ENCODE results near the gene SLC1A2. TPM values are rescaled to one million over a fixed set of nuclear protein-coding genes. Genes with fewer than 3 reads are reported as not detected.

Gene SLC1A2
- total and polyA plus RNA-seq, 2 donors (not counting 3 experiments of a cell fraction or from before 2014, with no cell fraction given): not detected

DNA sequence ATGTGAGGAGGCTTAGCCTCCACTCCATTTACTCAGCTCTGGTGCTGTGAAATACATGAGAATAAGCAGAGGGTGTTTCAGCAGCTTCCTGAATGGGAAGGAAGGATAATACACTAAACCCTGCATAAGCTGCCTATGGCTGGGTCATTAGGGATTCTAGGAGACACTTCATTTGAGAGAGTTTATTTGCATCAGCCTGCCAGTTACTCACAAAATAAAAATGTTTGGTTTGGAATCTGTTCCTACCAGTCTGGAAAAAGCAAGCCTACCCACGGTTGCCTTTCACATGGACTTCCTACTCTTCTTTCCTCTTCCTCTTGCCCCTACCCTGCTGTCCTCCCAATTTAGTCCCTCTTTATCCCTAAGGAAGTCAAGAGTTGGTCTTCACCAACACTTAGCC lies 20.5 kb downstream of the SLC1A2 start:
- Histone ChIP-seq H3K9ac (replicated peaks; ENCODE audit: extremely low read depth, insufficient read depth, low read length) (no peak overlapping the region), H3K27ac (ENCODE audit: insufficient read depth, low read depth, low read length) (no peak overlapping the region), H3K4me2 (ENCODE audit: insufficient read depth, low read length) (no peak overlapping the region), H3K9me1 (replicated peaks; ENCODE audit: control insufficient read depth, extremely low read depth, insufficient read depth, low read length) (no peaks in the 10 kb centered on the region), H4K20me1 (replicated peaks; ENCODE audit: control insufficient read depth, extremely low read depth, insufficient read depth, low read length) (no peaks in the 10 kb centered on the region), H3K27me3 (ENCODE audit: control insufficient read depth in 2 of 2, insufficient read depth in 2 of 2, low read length in 2 of 2) (peaks cover 0 to 13% of the 10 kb centered on the region in 2 experiments), H3K36me3 (ENCODE audit: control insufficient read depth in 2 of 2, extremely low read depth in 1 of 2, insufficient read depth in 2 of 2, low read length in 2 of 2) (no peaks in the 10 kb centered on the region), H3K79me2 (ENCODE audit: control insufficient read depth, insufficient read depth, low read length) (no peaks in the 10 kb centered on the region), H3K4me1 (ENCODE audit: control insufficient read depth, extremely low read depth, insufficient read depth, low read length) (no peaks in the 10 kb centered on the region), H3K9me3 (replicated peaks; ENCODE audit: control insufficient read depth, insufficient read depth, low read length) (no peaks in the 10 kb centered on the region), H3K4me3 (replicated peaks in 1 of 3; ENCODE audit: insufficient read depth in 1 of 3, low read depth in 1 of 3, low read length in 3 of 3) (no peak overlapping the region), H2AFZ (ENCODE audit: low read depth, low read length) (no peak overlapping the region)
- TF ChIP-seq JUN (IDR thresholded peaks at IDR 0.05; ENCODE audit: borderline replicate concordance, insufficient read depth, insufficient read length, low read depth): no peak
- TF ChIP-seq, protein P1, sequence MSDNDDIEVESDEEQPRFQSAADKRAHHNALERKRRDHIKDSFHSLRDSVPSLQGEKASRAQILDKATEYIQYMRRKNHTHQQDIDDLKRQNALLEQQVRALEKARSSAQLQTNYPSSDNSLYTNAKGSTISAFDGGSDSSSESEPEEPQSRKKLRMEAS (IDR thresholded peaks at IDR 0.05; ENCODE audit: insufficient read depth, insufficient read length): no peak
- no peak for TF ChIP-seq POLR2AphosphoS5 (IDR thresholded peaks at IDR 0.05; ENCODE audit: insufficient read depth, low read depth, low read length)
- TF ChIP-seq FOS (IDR thresholded peaks at IDR 0.05; ENCODE audit: borderline replicate concordance, insufficient read depth, low read length): no peak
- TF ChIP-seq MYC (IDR thresholded peaks at IDR 0.05; ENCODE audit: low read depth, low read length): no peak
- TF ChIP-seq EZH2 (IDR thresholded peaks at IDR 0.05; ENCODE audit: borderline replicate concordance, low read depth, low read length, severe bottlenecking): no peak
- intact Hi-C loops (cut with micrococcal nuclease): no loop called here
- dilution Hi-C loops (cut with MboI; ENCODE audit: extremely low pct_ligation_motif_present, low sequenced_read_pairs): no loop called here
- DNase-seq (ENCODE audit: low read depth, low spot score) (no peak), FAIRE-seq (no peak)
- POLR2A ChIA-PET: no interaction called here
- CTCF ChIA-PET: no interaction called here
- BruUV-seq (replicated peaks): no TSS peak

DNA sequence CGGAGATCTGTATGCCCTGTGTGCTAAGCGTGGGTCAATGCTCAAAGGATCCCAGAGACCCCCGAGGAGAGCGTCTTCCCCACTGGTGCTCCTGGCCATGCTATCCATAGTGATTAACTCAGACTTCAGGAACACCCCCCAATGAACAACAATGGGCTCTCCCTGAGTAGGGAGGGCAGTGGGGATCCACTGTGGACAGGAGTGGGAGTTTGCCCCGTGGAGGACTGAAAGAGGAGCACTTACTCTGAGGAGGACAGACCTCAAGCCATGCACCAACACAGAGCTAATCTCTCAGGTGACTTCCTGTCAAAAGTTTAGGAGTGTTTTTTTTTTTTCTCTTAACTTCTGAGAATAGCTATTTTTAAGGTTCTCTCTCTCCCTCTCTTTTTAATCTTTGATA lies 24.4 kb downstream of the SLC1A2 start:
- dilution Hi-C loops (cut with MboI; ENCODE audit: extremely low pct_ligation_motif_present, low sequenced_read_pairs) (no loop called here), intact Hi-C loops (cut with micrococcal nuclease) (no loop called here)
- Histone ChIP-seq H3K27me3 (ENCODE audit: control insufficient read depth in 2 of 2, insufficient read depth in 2 of 2, low read length in 2 of 2) (peaks cover 10 to 22% of the 10 kb centered on the region in 2 experiments), H3K4me3 (replicated peaks in 1 of 3; ENCODE audit: insufficient read depth in 1 of 3, low read depth in 1 of 3, low read length in 3 of 3) (no peak overlapping the region), H3K36me3 (ENCODE audit: control insufficient read depth in 2 of 2, extremely low read depth in 1 of 2, insufficient read depth in 2 of 2, low read length in 2 of 2) (no peaks in the 10 kb centered on the region), H4K20me1 (replicated peaks; ENCODE audit: control insufficient read depth, extremely low read depth, insufficient read depth, low read length) (no peaks in the 10 kb centered on the region), H3K27ac (ENCODE audit: insufficient read depth, low read depth, low read length) (no peak overlapping the region), H3K4me1 (ENCODE audit: control insufficient read depth, extremely low read depth, insufficient read depth, low read length) (no peaks in the 10 kb centered on the region), H3K9me3 (replicated peaks; ENCODE audit: control insufficient read depth, insufficient read depth, low read length) (no peaks in the 10 kb centered on the region), H3K4me2 (ENCODE audit: insufficient read depth, low read length) (no peak overlapping the region), H3K79me2 (ENCODE audit: control insufficient read depth, insufficient read depth, low read length) (no peaks in the 10 kb centered on the region), H3K9ac (replicated peaks; ENCODE audit: extremely low read depth, insufficient read depth, low read length) (no peak overlapping the region), H2AFZ (ENCODE audit: low read depth, low read length) (no peak overlapping the region), H3K9me1 (replicated peaks; ENCODE audit: control insufficient read depth, extremely low read depth, insufficient read depth, low read length) (no peaks in the 10 kb centered on the region)
- ChIA-PET POLR2A (no interaction called here), CTCF (interaction anchor here (0.6 to 7.6 kb wide), 3 partner anchors 468 to 882 kb away, joined by 4 to 124 read pairs (median 31); no protein-coding TSS in a partner anchor)
- TF ChIP-seq JUN (IDR thresholded peaks at IDR 0.05; ENCODE audit: borderline replicate concordance, insufficient read depth, insufficient read length, low read depth) (no peak), FOS (IDR thresholded peaks at IDR 0.05; ENCODE audit: borderline replicate concordance, insufficient read depth, low read length) (no peak), POLR2AphosphoS5 (IDR thresholded peaks at IDR 0.05; ENCODE audit: insufficient read depth, low read depth, low read length) (no peak), POLR2A (IDR thresholded peaks at IDR 0.05; ENCODE audit: low read depth, low read length) (no peak), GATA2 (IDR thresholded peaks at IDR 0.05; ENCODE audit: insufficient read depth, insufficient read length, low read depth, low read length) (no peak), EZH2 (IDR thresholded peaks at IDR 0.05; ENCODE audit: borderline replicate concordance, low read depth, low read length, severe bottlenecking) (no peak), MYC (IDR thresholded peaks at IDR 0.05; ENCODE audit: low read depth, low read length) (no peak)
- TF ChIP-seq, protein P2, sequence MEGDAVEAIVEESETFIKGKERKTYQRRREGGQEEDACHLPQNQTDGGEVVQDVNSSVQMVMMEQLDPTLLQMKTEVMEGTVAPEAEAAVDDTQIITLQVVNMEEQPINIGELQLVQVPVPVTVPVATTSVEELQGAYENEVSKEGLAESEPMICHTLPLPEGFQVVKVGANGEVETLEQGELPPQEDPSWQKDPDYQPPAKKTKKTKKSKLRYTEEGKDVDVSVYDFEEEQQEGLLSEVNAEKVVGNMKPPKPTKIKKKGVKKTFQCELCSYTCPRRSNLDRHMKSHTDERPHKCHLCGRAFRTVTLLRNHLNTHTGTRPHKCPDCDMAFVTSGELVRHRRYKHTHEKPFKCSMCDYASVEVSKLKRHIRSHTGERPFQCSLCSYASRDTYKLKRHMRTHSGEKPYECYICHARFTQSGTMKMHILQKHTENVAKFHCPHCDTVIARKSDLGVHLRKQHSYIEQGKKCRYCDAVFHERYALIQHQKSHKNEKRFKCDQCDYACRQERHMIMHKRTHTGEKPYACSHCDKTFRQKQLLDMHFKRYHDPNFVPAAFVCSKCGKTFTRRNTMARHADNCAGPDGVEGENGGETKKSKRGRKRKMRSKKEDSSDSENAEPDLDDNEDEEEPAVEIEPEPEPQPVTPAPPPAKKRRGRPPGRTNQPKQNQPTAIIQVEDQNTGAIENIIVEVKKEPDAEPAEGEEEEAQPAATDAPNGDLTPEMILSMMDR (IDR thresholded peaks at IDR 0.05; ENCODE audit: extremely low read depth in 1 of 2, insufficient read depth in 1 of 2, low read depth in 1 of 2, low read length in 2 of 2): no peak
- TF ChIP-seq, protein P1 (IDR thresholded peaks at IDR 0.05; ENCODE audit: insufficient read depth, insufficient read length): no peak
- BruUV-seq (replicated peaks): no TSS peak
- FAIRE-seq (no peak), DNase-seq (ENCODE audit: low read depth, low spot score) (no peak)

Measured in endothelial cell of umbilical vein (primary cell).